ENCODE measurements around the gene WFS1.

The WFS1 gene

GRCh38 chr4:6301051-6301731, 31.5 kb downstream of the WFS1 start:
- DNase-seq, result no peak

- DNase-seq, result no peak
Measured at GRCh38 chr4:6301732-6302442, 32.2 kb downstream of the WFS1 start.

- DNase-seq, result no peak
Measured at GRCh38 chr4:6302869-6303268, 33.2 kb downstream of the WFS1 start.

- no peak for DNase-seq
Measured at GRCh38 chr4:6303943-6304342, 34.3 kb downstream of the WFS1 start.

- no peak for DNase-seq
Measured at GRCh38 chr4:6306299-6306698, 36.6 kb downstream of the WFS1 start.

- DNase-seq, result no peak
Measured at GRCh38 chr4:6307230-6307629, 37.6 kb downstream of the WFS1 start.

GRCh38 chr4:6307891-6308290, 38.2 kb downstream of the WFS1 start:
- no peak for DNase-seq

GRCh38 chr4:6308899-6309643, 39.4 kb downstream of the WFS1 start:
- no peak for DNase-seq

- DNase-seq, result no peak
Measured at GRCh38 chr4:6309777-6310176, 40.1 kb downstream of the WFS1 start.

- DNase-seq, result no peak
Measured at GRCh38 chr4:6313216-6313615, 43.6 kb downstream of the WFS1 start.

GRCh38 chr4:6316461-6317003, 46.9 kb downstream of the WFS1 start:
- DNase-seq, result no peak

- DNase-seq, result no peak
Measured at GRCh38 chr4:6318206-6318605, 48.6 kb downstream of the WFS1 start.

GRCh38 chr4:6319530-6320150, 50.0 kb downstream of the WFS1 start:
- no peak for DNase-seq

GRCh38 chr4:6320663-6321062, 51.0 kb downstream of the WFS1 start:
- no peak for DNase-seq

- no peak for DNase-seq
Measured at GRCh38 chr4:6321361-6321760, 51.7 kb downstream of the WFS1 start.

GRCh38 chr4:6322067-6322760, 52.6 kb downstream of the WFS1 start:
- DNase-seq, result no peak

- DNase-seq, result no peak
Measured at GRCh38 chr4:6322761-6323566, 53.3 kb downstream of the WFS1 start.

GRCh38 chr4:6324461-6324998, 54.9 kb downstream of the WFS1 start:
- no peak for DNase-seq

- no peak for DNase-seq
Measured at GRCh38 chr4:6324999-6325787, 55.5 kb downstream of the WFS1 start.

GRCh38 chr4:6325788-6326290, 56.2 kb downstream of the WFS1 start:
- DNase-seq, result no peak

Measured in CD4-positive, alpha-beta T cell treated with Interleukin-21 for 1 hour (primary cell).